Omental fat pad (tissue), 4 donors: ENCODE results near the gene METTL17. TPM values are rescaled to one million over a fixed set of nuclear protein-coding genes. Genes with fewer than 3 reads are reported as not detected.
"Not testable (repeated sequence)": the region's sequence is repeated elsewhere in the genome, so short reads cannot be mapped to it uniquely, and the experiment has no call there.

Experiments used
- ATAC-seq: fragments of 150-250 bp; one replicate; pipeline ENCODE4 v1.9.1; 2016; ENCODE audit warnings: mild to moderate bottlenecking, moderate library complexity; ENCODE audit not compliant: low FRiP score
- DNase-seq: peaks from one replicate; pipeline ENCODE4 v3.0.0-alpha.2; 2019; ENCODE audit warnings: low spot score
- CTCF ChIP-seq, 3 donors: fragments of 450-650 bp; IDR thresholded peaks; one replicate each; pipeline ENCODE4 v1.5.1; 2016 to 2017; ENCODE audit warnings: antibody characterized with exemption in 3 of 3, mild to moderate bottlenecking in 3 of 3, moderate library complexity in 2 of 3
- total RNA-seq, 4 donors: library from RNA; depleted of rRNA; stranded (reverse); fragments of >200 nt; gene quantifications; one replicate each; pipeline ENCODE4 v1.1.0, GENCODE V29; 2016

Gene METTL17
- total RNA-seq, 4 donors from 2014 or later: 36.8 to 89.7 (median 51.3) TPM

DNA sequence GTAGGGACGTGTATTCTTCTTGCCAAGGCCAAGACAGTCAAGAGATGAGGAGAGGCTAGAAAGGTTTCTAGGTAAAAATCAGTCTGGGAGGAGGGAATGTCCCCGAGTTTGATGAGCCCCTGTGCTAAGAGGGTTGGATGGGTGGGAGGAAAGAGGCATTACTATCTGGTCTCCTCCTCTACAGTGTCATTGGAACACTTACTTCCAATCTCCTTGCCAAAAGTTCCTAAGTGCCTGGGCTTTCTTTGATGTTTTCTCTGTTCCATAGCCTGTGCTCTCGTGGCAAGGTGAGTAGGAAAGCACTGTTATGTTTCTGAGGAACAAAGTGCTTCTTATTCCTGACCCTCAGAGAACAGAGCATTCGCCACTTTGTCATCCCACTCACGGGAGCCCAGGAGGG, 44.9 kb downstream of the METTL17 start, which contains the start of gene RNASE13:
Gene RNASE13 (minus strand): TSS at position 101 of the 400 bp plus-strand sequence. CDS start 519 bp downstream, outside the sequence.
- no peak for DNase-seq
- TF ChIP-seq CTCF (IDR thresholded peaks at IDR 0.05): no peak
- ATAC-seq: no peak

- no peak for ATAC-seq
- DNase-seq: no peak
- no peak for TF ChIP-seq CTCF (IDR thresholded peaks at IDR 0.05)
Observed at GRCh38 chr14:21036751-21037150, 47.0 kb downstream of the METTL17 start.

DNA sequence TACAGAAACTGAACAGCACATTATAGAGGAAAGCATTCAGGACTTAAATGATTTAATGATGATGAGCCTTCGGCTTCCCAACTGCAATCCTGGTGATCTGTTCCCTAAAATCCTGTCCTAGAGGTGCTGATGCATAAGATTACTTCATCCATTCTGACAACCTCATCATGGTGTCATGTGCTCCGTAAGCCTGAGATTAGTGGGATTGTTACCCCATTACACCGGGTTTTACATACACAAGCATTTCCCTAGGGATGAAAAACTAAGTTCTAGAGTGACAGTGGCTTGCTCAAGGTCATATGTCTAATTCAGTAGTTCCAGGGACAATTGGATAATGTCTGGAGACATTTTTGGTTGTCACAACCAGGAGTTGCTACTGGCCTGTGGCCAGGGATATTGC, 47.4 kb downstream of the METTL17 start:
- ATAC-seq (no peak), DNase-seq (no peak)
- TF ChIP-seq CTCF (IDR thresholded peaks at IDR 0.05): no peak

DNA sequence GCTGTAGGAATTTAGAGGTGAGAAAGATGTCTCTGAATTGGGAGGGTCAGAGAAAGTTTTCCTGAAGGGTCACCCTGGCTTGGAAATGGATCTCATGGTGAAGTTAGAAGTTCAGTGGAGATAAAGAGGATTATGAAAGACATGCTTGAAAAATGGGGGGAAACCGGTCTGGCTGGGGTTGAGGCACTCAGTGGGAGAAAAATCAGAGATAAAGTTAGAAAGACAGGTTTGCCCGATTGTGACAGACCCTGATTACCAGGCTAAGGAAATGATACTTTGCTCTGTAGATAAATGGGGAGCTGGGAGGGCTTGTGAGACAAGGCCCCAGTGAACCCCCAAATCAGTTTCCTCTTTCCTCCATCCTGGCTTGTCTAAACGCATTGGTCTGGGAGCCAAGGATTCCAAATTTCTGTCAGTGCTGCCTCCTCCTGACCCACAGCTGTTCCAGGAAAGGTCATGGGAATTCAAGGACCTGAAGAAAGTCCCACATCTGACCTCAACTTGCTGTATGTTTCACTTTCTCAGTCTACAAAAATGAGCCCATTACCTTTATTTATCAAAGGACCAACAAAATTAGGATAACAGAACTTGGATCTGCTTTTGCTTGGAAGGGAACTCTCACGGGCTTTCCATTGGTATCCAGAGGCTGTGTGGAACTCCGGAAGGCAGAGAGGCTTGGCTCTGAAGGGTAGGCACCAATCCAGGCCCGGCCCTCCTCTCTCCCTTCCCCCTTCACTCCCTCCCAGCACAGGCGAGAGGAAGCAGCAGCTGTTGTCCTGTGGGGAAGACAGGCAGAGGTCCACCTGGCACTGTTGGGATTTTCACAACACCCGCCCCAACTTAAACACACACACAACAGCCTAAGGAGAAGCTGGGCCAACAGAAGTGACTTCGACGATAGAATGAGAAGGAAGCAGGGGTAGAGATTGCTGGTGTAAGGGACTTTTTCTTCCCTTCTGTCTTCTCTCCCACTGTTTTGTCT, 49.0 kb downstream of the METTL17 start:
- DNase-seq (no peak), ATAC-seq (peak; percentile 78)
- no peak for TF ChIP-seq CTCF (IDR thresholded peaks at IDR 0.05)

GRCh38 chr14:21039585-21040369, 50.0 kb downstream of the METTL17 start:
- TF ChIP-seq CTCF (IDR thresholded peaks at IDR 0.05): no peak
- peak; percentile 11 for ATAC-seq

GRCh38 chr14:21040370-21040925, 50.7 kb downstream of the METTL17 start:
- ATAC-seq: no peak
- no peak for DNase-seq
- TF ChIP-seq CTCF (IDR thresholded peaks at IDR 0.05): no peak

More at GRCh38 chr14:21039585-21040369, 50.0 kb downstream of the METTL17 start:
- no peak for DNase-seq

DNA sequence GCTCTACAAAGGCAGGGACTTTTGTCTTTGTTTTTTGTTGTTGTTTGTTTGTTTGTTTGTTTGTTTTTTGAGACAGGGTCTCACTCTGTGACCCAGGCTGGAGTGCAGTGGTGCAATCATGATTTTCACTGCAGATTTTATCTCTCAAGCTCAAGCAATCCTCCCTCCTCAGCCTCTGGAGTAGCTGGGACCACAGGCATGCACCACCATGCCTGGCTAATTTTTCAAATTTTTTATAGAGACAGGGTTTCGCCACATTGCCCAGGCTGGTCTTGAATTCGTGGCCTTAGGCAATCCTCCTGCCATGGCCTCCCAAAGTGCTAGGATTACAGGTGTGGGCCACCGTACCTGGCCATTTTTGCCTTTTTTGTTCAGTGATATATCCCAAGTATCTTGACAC, 51.2 kb downstream of the METTL17 start:
- not testable (repeated sequence) for ATAC-seq, DNase-seq
